ENCODE results near the gene ZNF500.

ZNF500 gene

GRCh38 chr16:4806280-4806679, 39.3 kb upstream of the ZNF500 start:
- TF ChIP-seq CTCF (IDR thresholded peaks at IDR 0.05; ENCODE audit: low read depth, low read length): no peak
- in situ Hi-C loops (cut with HindIII; ENCODE audit: low sequenced_read_pairs): no loop called here
- no peak for DNase-seq (ENCODE audit: low read depth, low spot score)
- no peak overlapping the region for H3K4me3 ChIP-seq (ENCODE audit: low read depth, low read length)

GRCh38 chr16:4805231-4805630, 38.3 kb upstream of the ZNF500 start:
- no peak overlapping the region for H3K4me3 ChIP-seq (ENCODE audit: low read depth, low read length)
- no peak for DNase-seq (ENCODE audit: low read depth, low spot score)
- TF ChIP-seq CTCF (IDR thresholded peaks at IDR 0.05; ENCODE audit: low read depth, low read length): no peak
- in situ Hi-C loops (cut with HindIII; ENCODE audit: low sequenced_read_pairs): no loop called here

GRCh38 chr16:4803898-4804762, 37.2 kb upstream of the ZNF500 start:
- no peak overlapping the region for H3K4me3 ChIP-seq (ENCODE audit: low read depth, low read length)
- TF ChIP-seq CTCF (IDR thresholded peaks at IDR 0.05; ENCODE audit: low read depth, low read length): no peak
- in situ Hi-C loops (cut with HindIII; ENCODE audit: low sequenced_read_pairs): no loop called here
- DNase-seq (ENCODE audit: low read depth, low spot score): no peak

GRCh38 chr16:4803401-4803844, 36.5 kb upstream of the ZNF500 start:
- in situ Hi-C loops (cut with HindIII; ENCODE audit: low sequenced_read_pairs): no loop called here
- no peak for DNase-seq (ENCODE audit: low read depth, low spot score)
- no peak for TF ChIP-seq CTCF (IDR thresholded peaks at IDR 0.05; ENCODE audit: low read depth, low read length)
- peak overlapping the region; percentile 63 for H3K4me3 ChIP-seq (ENCODE audit: low read depth, low read length)

GRCh38 chr16:4802659-4803287, 35.8 kb upstream of the ZNF500 start:
- DNase-seq (ENCODE audit: low read depth, low spot score): peak; percentile 92
- in situ Hi-C loops (cut with HindIII; ENCODE audit: low sequenced_read_pairs): no loop called here
- no peak for TF ChIP-seq CTCF (IDR thresholded peaks at IDR 0.05; ENCODE audit: low read depth, low read length)
- H3K4me3 ChIP-seq (ENCODE audit: low read depth, low read length): peak overlapping the region; percentile 63

- no peak for TF ChIP-seq CTCF (IDR thresholded peaks at IDR 0.05; ENCODE audit: low read depth, low read length)
- H3K4me3 ChIP-seq (ENCODE audit: low read depth, low read length): peak within 1 kb of the TSS; percentile 63
- in situ Hi-C loops (cut with HindIII; ENCODE audit: low sequenced_read_pairs): no loop called here
- peak; percentile 35 for DNase-seq (ENCODE audit: low read depth, low spot score)
These were observed 35.1 kb upstream of the ZNF500 start, which contains the start of gene ROGDI for GRCh38 chr16:4801962-4802658. ROGDI (minus strand) TSS chr16:4802633; CDS start chr16:4802571, 62 bp downstream.

All from astrocyte of the spinal cord (primary cell).